NCI-H524 (cell line): ENCODE data around the gene ARL17A.
"Not testable (repeated sequence)": the region's sequence is repeated elsewhere in the genome, so short reads cannot be mapped to it uniquely, and the experiment has no call there.

Source experiments
- DNase-seq, 2 experiments: peaks; one replicate each; lab custom pipeline; 2025; lab: John Stamatoyannopoulos, UW

ARL17A gene

GRCh38 chr17:46548607-46549006, 30.9 kb downstream of the ARL17A start:
- not testable (repeated sequence) for DNase-seq

DNA sequence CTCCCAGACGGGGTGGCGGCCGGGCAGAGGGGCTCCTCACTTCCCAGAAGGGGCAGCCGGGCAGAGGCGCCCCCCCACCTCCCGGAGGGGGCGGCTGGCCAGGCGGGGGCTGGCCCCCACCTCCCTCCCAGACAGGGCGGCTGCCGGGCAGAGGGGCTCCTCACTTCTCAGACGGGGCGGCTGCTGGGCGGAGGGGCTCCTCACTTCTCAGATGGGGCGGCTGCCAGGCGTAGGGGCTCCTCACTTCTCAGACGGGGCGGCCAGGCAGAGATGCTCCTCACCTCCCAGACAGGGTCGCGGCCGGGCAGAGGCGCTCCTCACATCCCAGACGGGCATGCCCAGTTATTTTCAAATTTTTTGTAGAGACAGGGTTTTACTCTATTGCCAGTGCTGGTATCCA, 44.8 kb downstream of the ARL17A start:
- not testable (repeated sequence) for DNase-seq

DNA sequence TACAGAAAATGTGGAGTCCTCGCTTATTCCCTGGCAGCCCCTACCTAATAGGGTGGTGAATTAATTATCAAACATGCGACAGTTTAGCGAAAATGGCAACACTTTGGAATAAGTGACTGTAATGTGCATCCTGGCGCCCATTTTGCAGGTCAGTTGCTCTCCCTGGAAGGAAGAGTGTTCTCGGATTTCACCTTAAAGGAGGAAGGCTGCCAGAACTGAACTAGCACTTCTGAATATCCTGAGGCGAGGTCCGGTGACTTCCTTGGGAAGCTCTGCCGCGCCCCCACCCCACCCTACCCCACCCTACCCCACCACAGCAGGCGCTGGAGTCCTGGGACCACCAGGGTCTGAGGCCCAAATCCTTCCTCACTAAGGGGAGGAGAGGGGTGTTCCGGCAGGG, 67.3 kb downstream of the ARL17A start, which contains the start of gene LRRC37A2:
Gene LRRC37A2 (plus strand): TSS at position 301 of the 400 bp plus-strand sequence. CDS start 245 bp downstream, outside the sequence.
- DNase-seq: not testable (repeated sequence)

DNA sequence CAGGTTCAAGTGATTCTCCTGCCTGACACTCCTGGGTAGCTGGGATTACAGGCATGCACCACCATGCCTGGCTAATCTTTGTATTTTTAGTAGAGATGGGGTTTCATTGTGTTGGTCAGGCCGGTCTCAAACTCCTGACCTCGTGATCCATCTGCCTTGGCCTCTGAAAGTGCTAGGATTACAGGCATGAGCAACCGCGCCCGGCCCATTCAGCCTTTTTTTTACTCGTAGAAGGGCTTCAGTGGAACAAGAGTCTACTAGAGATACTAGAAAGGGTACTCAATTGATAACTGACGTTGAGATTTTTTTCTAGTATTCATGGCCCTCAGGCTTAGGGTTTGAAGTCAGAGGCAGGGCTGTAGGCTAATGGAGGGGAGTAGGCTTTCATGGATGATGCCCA, 73.6 kb downstream of the ARL17A start:
- DNase-seq: not testable (repeated sequence)

DNA sequence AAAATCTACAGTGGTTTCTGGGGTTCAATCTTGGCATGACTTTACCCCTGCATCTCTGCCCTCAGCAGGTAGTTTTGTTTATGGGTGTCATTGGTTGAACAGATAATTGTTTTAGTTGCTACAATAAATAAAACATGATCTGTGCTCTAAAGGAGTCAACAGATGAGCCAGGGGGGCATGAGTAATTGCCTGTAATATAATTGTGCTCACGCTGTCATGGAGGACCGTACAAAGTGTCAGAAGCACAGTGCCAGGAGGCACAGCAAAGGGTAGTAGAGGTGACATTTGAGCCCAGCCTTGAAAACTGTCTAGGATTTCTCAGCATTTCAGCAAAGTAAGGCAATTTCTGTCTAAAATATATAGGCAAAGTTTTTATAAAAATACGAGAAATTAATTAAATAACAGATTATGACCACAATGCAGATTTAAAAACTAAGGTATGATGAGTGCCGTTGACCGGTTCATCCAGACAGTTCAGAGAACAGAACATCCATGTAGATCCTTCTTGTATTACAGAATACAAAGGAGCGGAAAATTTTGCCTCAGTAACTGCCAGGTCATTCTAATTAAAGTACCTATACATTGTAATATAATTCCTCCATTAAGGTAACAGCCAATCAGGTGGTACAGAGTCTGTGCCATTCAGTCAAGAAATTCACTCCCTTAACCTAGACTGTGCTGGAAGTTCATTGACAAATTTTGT, 79.9 kb downstream of the ARL17A start:
- DNase-seq: not testable (repeated sequence)

DNA sequence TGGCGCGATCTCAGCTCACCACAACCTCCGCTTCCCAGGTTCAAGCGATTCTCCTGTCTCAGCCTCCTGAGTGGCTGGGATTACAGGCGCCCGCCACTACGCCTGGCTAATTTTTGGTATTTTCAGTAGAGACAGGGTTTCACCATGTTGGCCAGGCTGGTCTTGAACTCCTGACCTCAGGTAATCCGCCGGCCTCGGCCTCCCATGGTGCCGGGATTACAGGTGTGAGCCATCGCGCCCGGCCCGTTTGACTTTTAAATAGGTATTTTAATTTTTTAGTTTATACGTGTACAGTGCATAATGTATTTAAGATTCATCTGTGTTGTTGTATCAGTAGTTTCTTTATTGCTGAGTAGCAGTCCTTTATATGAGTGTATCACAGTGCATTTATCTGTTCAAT, 87.5 kb downstream of the ARL17A start:
- not testable (repeated sequence) for DNase-seq

GRCh38 chr17:46481310-46481709, 98.2 kb downstream of the ARL17A start:
- not testable (repeated sequence) for DNase-seq

DNA sequence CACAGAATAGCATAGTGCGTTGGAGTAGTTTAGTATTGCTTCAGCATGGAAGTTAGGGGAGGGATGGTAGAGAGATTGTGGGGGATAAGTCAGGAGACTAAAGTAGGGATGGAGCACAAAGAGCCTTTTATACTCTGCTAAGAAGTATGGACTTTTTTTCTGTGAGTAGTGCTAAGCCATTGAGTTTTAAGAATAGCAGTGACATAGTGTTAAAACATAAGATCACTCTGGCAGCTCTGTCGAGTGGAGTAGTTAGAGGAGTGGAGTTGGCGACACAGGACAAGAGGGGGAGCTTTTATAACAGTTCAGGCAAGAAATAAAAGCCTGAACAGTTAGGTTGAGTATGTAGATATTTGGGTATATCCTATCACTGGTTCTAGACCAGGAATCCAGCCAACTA, 100.7 kb downstream of the ARL17A start:
- not testable (repeated sequence) for DNase-seq

GRCh38 chr17:46475583-46475982, 103.9 kb downstream of the ARL17A start:
- not testable (repeated sequence) for DNase-seq

DNA sequence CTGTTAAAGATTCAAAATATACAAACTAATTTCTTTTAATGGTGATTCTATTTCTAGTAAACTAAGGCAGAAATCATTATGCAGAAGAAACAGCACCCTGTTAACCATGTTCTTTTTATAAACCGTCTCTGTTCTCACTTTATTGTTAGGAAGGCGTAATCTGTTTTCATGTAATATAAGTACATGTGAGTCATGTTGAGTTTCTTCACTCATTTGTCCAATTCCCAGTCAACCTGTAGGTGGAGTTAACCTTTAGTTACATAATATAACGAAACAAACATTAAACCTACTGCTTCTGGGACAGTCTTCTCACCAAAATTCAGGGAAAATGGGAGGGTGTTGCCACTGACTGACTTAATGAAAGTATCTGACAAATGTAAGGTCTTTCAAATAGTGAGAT, 105.0 kb downstream of the ARL17A start:
- not testable (repeated sequence) for DNase-seq

DNA sequence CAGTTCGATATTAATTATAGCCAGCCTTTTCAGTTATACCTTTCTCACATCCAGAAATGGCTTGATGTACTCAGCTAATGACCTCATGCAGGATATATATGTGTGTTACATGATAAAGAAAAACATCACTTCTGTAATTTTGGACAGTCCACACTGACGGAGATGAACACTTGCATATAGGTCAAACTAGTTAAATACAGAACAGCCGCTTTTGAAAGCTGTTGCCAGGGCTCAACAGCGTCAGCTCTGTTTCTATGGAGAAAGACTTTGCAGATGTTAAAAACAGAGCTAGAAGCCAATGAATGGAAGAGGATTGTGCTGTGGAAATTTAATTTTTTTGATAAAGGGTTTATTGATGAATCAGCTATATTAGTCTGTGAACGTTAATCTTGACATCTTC, 111.9 kb downstream of the ARL17A start:
- DNase-seq: not testable (repeated sequence)
